Transverse colon (tissue), 3 donors: ENCODE data around the gene APBA1.

Experiments used
- CTCF ChIP-seq, 5 experiments: fragments of 200-600 bp in 3 of 5; fragments of 450-650 bp in 2 of 5; sonication (generic) in 3 of 5; IDR thresholded peaks; 1 replicate in 2 of 5; 2 replicates in 3 of 5; pipeline ENCODE4 v1.5.1; 2016 to 2017; ENCODE audit warnings: antibody characterized with exemption in 5 of 5, inconsistent platforms in 3 of 5, mild to moderate bottlenecking in 2 of 5, moderate library complexity in 1 of 5
- POLR2A ChIP-seq: fragments of 450-650 bp; IDR thresholded peaks from one replicate; pipeline ENCODE4 v1.6.1; 2016; ENCODE audit warnings: antibody characterized with exemption, mild to moderate bottlenecking, moderate library complexity

DNA sequence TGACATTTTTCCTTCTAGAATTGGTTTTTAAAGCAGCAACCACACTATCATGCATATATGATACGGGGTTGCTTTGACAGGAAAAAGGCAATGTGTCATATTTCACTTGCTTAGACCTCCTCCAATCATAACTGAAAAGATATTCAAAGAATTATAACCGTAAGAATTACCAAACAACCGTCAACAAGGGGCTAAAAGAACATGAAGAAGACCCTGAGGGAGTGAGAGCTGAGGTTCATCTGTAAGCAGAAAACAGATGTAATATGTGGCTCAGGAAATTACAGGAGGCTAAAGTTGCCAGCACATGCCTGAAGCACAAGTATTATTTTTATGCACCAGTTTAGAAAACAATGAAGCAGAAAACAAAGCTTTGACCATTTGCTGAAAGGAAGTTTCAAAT is 78.9 kb downstream of the APBA1 start:
- TF ChIP-seq CTCF (IDR thresholded peaks at IDR 0.05) = no peak
- TF ChIP-seq POLR2A = no peak
